Muscle of leg (tissue), 11 donors: ENCODE measurements around the gene TMEM52. TPM values are rescaled to one million over a fixed set of nuclear protein-coding genes. Genes with fewer than 3 reads are reported as not detected.

Experiments used
- DNase-seq: peaks from one replicate; pipeline ENCODE4 v3.0.0; 2013
- H3K27ac ChIP-seq: one replicate; pipeline ENCODE4 v1.5.1; 2013; ENCODE audit warnings: mild to moderate bottlenecking, low read length, control low read depth
- H3K27me3 ChIP-seq: one replicate; pipeline ENCODE4 v1.6.1; 2013; ENCODE audit warnings: low read length; ENCODE audit not compliant: control insufficient read depth, insufficient read depth
- H3K36me3 ChIP-seq: one replicate; pipeline ENCODE4 v1.6.1; 2013; ENCODE audit warnings: low read length; ENCODE audit not compliant: control insufficient read depth, insufficient read depth
- H3K4me1 ChIP-seq: one replicate; pipeline ENCODE4 v1.6.1; 2013; ENCODE audit warnings: low read length; ENCODE audit not compliant: control insufficient read depth, insufficient read depth
- H3K4me3 ChIP-seq: one replicate; pipeline ENCODE4 v1.5.1; 2013; ENCODE audit warnings: low read length, control low read depth
- H3K9me3 ChIP-seq: replicated peaks from 2 replicates; pipeline ENCODE4 v1.6.1; 2013; ENCODE audit warnings: low read depth, low read length; ENCODE audit not compliant: control insufficient read depth
- WGBS: methylation state at CpG from one replicate; pipeline ENCODE4 v1.1.5; 2013; ENCODE audit warnings: missing lambda C conversion rate; ENCODE audit not compliant: insufficient coverage; 5-methylcytosine and 5-hydroxymethylcytosine counted together
- polyA plus RNA-seq, 8 donors: library from polyadenylated mRNA; unstranded; fragments of 120-200 nt; gene quantifications; one replicate each; pipeline versions ENCODE4 v1.2.1 to v1.2.3, GENCODE V29; 2013; ENCODE audit warnings: inconsistent platforms in 1 of 8, low replicate concordance in 1 of 8; ENCODE audit not compliant: insufficient read length in 8 of 8, insufficient read depth in 1 of 8
- total RNA-seq: library from RNA; stranded (reverse); fragments of 120-200 nt; gene quantifications from one replicate; pipeline ENCODE4 v1.2.4, GENCODE V29; 2013

Gene TMEM52
- total and polyA plus RNA-seq, 9 donors = 43.3 to 129 (median 84.8) TPM

DNA sequence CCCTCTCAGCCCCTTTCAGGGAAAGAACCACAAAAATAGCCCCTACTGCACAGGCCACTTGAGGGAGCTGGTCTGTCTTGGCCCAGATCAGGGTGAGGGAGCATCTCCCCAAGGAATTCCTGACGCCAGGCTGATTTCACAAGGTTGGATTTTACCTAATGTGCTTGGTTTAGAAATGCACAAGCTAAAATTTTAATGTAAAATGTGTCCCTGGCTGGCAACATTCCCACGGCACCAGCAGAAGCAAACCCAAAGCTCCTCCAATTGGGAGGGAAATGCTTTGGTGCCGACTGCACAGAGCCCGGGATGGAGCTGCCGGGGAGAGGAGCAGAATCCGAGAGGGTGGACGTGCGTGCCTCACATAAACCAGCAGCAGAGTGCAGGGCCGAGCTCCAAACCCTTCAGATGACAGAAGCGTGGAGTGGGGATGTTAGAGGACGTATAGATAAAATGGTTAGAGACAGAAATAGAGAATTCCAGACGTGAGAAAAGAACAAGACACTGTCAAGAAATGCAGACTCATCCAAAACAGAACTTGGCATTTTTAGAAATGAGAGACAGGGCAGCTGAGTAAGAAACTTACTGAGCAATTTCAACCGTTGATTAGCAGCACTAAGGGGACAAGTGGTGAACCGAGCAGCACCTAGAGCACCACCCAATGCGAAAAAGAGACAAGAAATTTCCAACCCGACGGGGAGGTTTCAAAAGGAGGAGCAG lies 41.6 kb upstream of the TMEM52 start:
- 28% methylated on average over 9 of the region's 17 CpGs for WGBS
- H3K27ac ChIP-seq = no peak overlapping the region
- DNase-seq = no peak
- peaks cover 48% of the 10 kb centered on the region for H3K27me3 ChIP-seq
- no peak overlapping the region for H3K4me3 ChIP-seq
- no peaks in the 10 kb centered on the region for H3K9me3 ChIP-seq
- peaks cover 9% of the 10 kb centered on the region for H3K4me1 ChIP-seq
- no peaks in the 10 kb centered on the region for H3K36me3 ChIP-seq

GRCh38 chr1:1959840-1960479 lies 40.9 kb upstream of the TMEM52 start:
- Histone ChIP-seq H3K27ac (no peak overlapping the region), H3K4me1 (peaks cover 9% of the 10 kb centered on the region), H3K4me3 (no peak overlapping the region), H3K36me3 (no peaks in the 10 kb centered on the region), H3K27me3 (peaks cover 42% of the 10 kb centered on the region), H3K9me3 (no peaks in the 10 kb centered on the region)
- 2% methylated on average over 19 of the region's 23 CpGs for WGBS
- DNase-seq = peak; percentile 73

- 70% methylated on average over 5 of the region's 12 CpGs for WGBS
- H3K4me1 ChIP-seq = peaks cover 9% of the 10 kb centered on the region
- H3K4me3 ChIP-seq = no peak overlapping the region
- peaks cover 38% of the 10 kb centered on the region for H3K27me3 ChIP-seq
- no peaks in the 10 kb centered on the region for H3K9me3 ChIP-seq
- H3K36me3 ChIP-seq = no peaks in the 10 kb centered on the region
- DNase-seq = no peak
- H3K27ac ChIP-seq = no peak overlapping the region
Observed at GRCh38 chr1:1959459-1959839, 40.4 kb upstream of the TMEM52 start.

DNA sequence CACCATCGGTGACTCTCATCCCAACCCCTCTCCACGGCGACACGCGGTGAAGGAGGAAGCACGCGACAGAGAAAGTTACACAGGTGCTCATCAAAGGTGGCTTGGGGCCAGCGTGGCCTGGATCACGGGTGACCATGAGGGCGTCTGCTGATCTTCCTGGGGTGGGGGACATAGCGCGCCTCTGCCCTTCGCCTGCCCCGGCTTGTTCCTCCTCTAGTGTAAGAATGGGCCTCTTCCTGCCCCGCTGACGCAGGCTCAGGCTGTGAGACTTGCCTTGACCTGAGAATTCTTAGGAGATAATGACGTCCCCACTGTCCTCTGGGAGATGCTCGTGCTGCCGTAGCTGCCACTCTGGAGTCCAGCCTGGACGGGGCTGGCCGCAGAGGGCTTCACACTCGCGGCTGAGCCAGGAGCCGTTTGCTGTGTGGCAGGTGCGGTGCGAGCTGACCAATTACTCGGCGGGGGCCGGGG lies 39.0 kb upstream of the TMEM52 start:
- 71% methylated on average over 21 of the region's 29 CpGs for WGBS

GRCh38 chr1:1957533-1957961 lies 38.5 kb upstream of the TMEM52 start:
- Histone ChIP-seq H3K27ac (no peak overlapping the region), H3K4me3 (no peak overlapping the region), H3K36me3 (no peaks in the 10 kb centered on the region), H3K27me3 (peaks cover 34% of the 10 kb centered on the region), H3K4me1 (peaks cover 9% of the 10 kb centered on the region), H3K9me3 (no peaks in the 10 kb centered on the region)
- 63% methylated on average over 20 of the region's 22 CpGs for WGBS
- DNase-seq = no peak

More for the DNA sequence above, 39.0 kb upstream of the TMEM52 start:
- Histone ChIP-seq H3K4me1 (peaks cover 9% of the 10 kb centered on the region), H3K9me3 (no peaks in the 10 kb centered on the region), H3K36me3 (no peaks in the 10 kb centered on the region), H3K27me3 (peaks cover 35% of the 10 kb centered on the region), H3K27ac (no peak overlapping the region), H3K4me3 (no peak overlapping the region)
- no peak for DNase-seq

DNA sequence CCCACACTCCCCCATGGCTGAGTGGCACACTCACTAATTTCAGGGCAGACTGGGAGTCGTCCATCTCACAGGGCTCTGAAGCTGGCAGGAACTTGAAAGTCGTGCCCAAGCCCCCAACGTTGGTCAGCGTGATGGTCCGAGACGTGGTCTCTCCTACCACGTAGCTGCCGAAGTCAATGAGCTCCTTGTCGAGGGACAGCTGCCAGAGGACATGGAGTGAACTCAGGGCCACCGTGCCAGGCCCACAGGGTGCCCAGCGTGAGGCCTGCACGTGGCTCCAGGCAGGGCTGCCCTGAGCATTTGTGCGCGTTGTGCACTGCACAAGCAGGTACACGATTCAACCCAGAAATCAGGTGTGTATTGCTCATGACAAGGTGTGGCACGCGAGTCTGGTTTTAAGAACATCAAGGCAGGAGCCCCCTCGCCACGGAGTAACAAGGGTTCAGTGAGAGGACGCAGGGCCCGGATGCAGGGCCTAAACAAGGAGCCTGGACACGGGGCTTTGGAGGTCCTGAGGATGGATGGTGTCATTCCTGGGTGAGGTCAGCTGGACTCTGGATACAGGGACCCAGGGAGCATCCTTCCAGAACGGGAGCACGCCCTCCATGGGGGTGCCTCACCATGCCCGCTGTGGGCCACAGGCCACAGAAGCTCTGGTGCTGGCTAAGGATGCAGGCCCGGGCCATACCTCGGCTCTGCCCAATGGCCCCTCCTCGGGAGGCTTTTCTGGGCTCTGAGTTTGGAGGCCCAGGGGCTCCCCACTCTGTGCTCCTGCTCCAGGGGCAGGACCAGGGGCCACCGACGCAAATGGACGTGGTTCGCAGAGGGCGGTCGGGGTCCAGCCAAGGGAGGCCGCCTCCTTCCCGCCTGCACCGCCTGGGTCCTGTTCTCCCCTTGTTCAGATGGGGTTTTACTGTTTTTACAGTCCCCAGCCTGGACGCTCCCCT lies 37.8 kb upstream of the TMEM52 start:
- peaks cover 9% of the 10 kb centered on the region for H3K4me1 ChIP-seq
- DNase-seq = no peak
- H3K27me3 ChIP-seq = peaks cover 30% of the 10 kb centered on the region
- no peaks in the 10 kb centered on the region for H3K36me3 ChIP-seq
- 86% methylated on average over 38 of the region's 38 CpGs for whole genome bisulfite sequencing
- no peak overlapping the region for H3K4me3 ChIP-seq
- H3K9me3 ChIP-seq = no peaks in the 10 kb centered on the region
- no peak overlapping the region for H3K27ac ChIP-seq

- Histone ChIP-seq H3K27me3 (peaks cover 22% of the 10 kb centered on the region), H3K27ac (no peak overlapping the region), H3K36me3 (no peaks in the 10 kb centered on the region), H3K4me3 (no peak overlapping the region), H3K4me1 (peaks cover 9% of the 10 kb centered on the region), H3K9me3 (no peaks in the 10 kb centered on the region)
- no peak for DNase-seq
- 88% methylated on average over 6 of the region's 7 CpGs for WGBS
Observed at GRCh38 chr1:1956101-1956500, 37.0 kb upstream of the TMEM52 start.

DNA sequence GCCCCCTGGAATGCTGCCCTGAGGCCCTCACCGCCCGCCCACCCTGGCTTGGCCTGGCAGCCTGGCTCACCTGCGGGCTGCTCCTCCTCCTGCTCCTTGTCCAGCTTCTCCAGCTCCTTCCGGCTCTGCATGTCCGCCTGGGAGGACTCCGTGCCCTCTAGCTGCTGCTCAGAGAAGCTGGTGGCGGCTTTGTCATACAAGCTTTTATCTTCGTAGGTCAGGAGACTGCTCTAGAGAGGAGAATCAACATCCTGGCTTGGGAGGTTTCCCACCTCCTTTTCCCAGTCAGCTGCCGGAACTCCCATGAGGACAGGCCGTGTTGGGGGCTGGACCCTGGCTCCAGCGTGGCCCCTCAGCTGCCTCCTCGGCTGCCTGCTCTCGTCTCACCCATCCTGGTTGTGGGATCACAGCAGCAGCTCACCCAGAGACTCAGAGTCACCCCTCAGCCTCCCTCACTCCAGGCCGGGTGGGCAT lies 36.6 kb upstream of the TMEM52 start:
- no peaks in the 10 kb centered on the region for H3K9me3 ChIP-seq
- no peaks in the 10 kb centered on the region for H3K36me3 ChIP-seq
- peaks cover 9% of the 10 kb centered on the region for H3K4me1 ChIP-seq
- peaks cover 18% of the 10 kb centered on the region for H3K27me3 ChIP-seq
- no peak overlapping the region for H3K4me3 ChIP-seq
- H3K27ac ChIP-seq = no peak overlapping the region
- 41% methylated on average over 14 of the region's 14 CpGs for WGBS
- DNase-seq = no peak

GRCh38 chr1:1954831-1955441 lies 35.9 kb upstream of the TMEM52 start:
- H3K4me3 ChIP-seq = no peak overlapping the region
- 81% methylated on average over 46 of the region's 46 CpGs for WGBS
- no peaks in the 10 kb centered on the region for H3K9me3 ChIP-seq
- H3K27me3 ChIP-seq = peaks cover 11% of the 10 kb centered on the region
- H3K27ac ChIP-seq = no peak overlapping the region
- no peak for DNase-seq
- no peaks in the 10 kb centered on the region for H3K36me3 ChIP-seq
- peaks cover 3% of the 10 kb centered on the region for H3K4me1 ChIP-seq
